ENCODE results near the gene ZNF688. TPM values are rescaled to one million over a fixed set of nuclear protein-coding genes. Genes with fewer than 3 reads are reported as not detected.

Gene ZNF688
- total and polyA plus RNA-seq, 2 of the 13 experiments (the other 11 are each of a cell fraction or from before 2014, with no cell fraction given) = 2.4 to 5.4 TPM

DNA sequence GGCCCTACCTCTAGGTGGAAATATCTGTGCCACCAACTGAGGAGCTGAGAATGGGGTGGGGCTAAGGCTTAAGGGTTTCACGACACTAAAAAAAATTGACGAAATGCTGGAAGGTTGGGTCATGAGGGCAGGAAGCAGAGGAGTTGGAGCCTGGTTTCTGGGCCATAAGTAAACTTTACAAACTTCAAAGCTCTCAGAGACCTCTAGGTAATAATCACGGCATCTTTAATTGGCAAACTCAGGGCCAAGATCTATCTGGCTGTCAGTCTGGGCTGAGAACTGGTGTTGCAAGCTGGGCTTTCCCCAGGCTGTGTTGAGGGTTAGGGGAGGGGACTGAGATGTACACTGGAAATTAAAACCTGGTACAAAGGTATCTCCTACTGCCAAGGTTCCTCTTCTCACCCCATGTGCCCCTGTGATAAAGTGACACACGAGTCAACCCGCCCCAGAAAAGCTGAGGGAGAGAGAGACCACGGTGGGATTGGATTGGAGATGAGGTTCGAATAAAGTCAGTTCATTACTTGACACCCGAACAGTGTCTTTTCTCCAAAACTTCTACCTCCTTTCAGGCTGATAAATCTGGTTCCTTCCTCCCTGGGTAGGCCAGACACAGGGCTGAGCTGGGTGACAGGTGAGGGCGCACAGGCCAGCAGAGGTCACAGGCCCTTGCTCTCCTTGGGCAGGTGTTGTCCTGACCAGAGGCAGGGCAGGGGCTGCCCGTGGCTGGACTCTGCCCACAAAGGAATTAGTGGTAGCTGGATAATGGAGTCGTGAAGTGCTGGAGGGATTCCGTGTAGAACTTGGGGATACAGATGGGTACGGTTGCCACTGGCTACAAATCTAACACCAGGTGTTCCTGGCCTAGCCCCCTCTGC, 41.1 kb downstream of the ZNF688 start (continued):
- TF ChIP-seq SKIL (CRISPR knock-in tag; IDR thresholded peaks at IDR 0.05; ENCODE audit: borderline replicate concordance) (0 out of 2 replicates have a peak, but pooled peaks have one; percentile 34), ZNF556 (CRISPR knock-in tag; IDR thresholded peaks at IDR 0.05; ENCODE audit: borderline replicate concordance) (0 out of 2 replicates have a peak, but pooled peaks have one; percentile 38), FOXK1 (CRISPR knock-in tag; IDR thresholded peaks at IDR 0.05; ENCODE audit: borderline replicate concordance, low read depth) (no peak), RXRA (CRISPR knock-in tag; IDR thresholded peaks at IDR 0.05) (0 out of 2 replicates have a peak, but pooled peaks have one; percentile 28), TARDBP (CRISPR knock-in tag; IDR thresholded peaks at IDR 0.05) (0 out of 2 replicates have a peak, but pooled peaks have one; percentile 54), ZNF510 (CRISPR knock-in tag; IDR thresholded peaks at IDR 0.05; ENCODE audit: low read depth) (0 out of 2 replicates have a peak, but pooled peaks have one; percentile 66), HES4 (CRISPR knock-in tag; IDR thresholded peaks at IDR 0.05; ENCODE audit: borderline replicate concordance) (0 out of 2 replicates have a peak, but pooled peaks have one; percentile 16), POLR2A (IDR thresholded peaks at IDR 0.05; ENCODE audit: insufficient read depth in 1 of 2, low read depth in 2 of 2, low read length in 2 of 2) (peak; percentile 11 to 35; a peak in 2 of 4 replicates), SP2 (CRISPR knock-in tag; IDR thresholded peaks at IDR 0.05) (no peak), GZF1 (CRISPR knock-in tag; IDR thresholded peaks at IDR 0.05) (0 out of 2 replicates have a peak, but pooled peaks have one; percentile 40), POLR2G (IDR thresholded peaks at IDR 0.05; ENCODE audit: low read depth, low read length) (peak; percentile 56), ZC3H13 (CRISPR knock-in tag; IDR thresholded peaks at IDR 0.05) (peak; percentile 97; the same call in 1 of the 2 replicates), ARID2 (CRISPR knock-in tag; IDR thresholded peaks at IDR 0.05; ENCODE audit: borderline replicate concordance) (0 out of 2 replicates have a peak, but pooled peaks have one; percentile 25), SMARCC2 (IDR thresholded peaks at IDR 0.05) (no peak), GATAD2A (CRISPR knock-in tag; IDR thresholded peaks at IDR 0.05) (no peak), POLR2AphosphoS5 (IDR thresholded peaks at IDR 0.05; ENCODE audit: low read depth, low read length) (0 out of 2 replicates have a peak, but pooled peaks have one; percentile 42)
- TF ChIP-seq, protein P1, sequence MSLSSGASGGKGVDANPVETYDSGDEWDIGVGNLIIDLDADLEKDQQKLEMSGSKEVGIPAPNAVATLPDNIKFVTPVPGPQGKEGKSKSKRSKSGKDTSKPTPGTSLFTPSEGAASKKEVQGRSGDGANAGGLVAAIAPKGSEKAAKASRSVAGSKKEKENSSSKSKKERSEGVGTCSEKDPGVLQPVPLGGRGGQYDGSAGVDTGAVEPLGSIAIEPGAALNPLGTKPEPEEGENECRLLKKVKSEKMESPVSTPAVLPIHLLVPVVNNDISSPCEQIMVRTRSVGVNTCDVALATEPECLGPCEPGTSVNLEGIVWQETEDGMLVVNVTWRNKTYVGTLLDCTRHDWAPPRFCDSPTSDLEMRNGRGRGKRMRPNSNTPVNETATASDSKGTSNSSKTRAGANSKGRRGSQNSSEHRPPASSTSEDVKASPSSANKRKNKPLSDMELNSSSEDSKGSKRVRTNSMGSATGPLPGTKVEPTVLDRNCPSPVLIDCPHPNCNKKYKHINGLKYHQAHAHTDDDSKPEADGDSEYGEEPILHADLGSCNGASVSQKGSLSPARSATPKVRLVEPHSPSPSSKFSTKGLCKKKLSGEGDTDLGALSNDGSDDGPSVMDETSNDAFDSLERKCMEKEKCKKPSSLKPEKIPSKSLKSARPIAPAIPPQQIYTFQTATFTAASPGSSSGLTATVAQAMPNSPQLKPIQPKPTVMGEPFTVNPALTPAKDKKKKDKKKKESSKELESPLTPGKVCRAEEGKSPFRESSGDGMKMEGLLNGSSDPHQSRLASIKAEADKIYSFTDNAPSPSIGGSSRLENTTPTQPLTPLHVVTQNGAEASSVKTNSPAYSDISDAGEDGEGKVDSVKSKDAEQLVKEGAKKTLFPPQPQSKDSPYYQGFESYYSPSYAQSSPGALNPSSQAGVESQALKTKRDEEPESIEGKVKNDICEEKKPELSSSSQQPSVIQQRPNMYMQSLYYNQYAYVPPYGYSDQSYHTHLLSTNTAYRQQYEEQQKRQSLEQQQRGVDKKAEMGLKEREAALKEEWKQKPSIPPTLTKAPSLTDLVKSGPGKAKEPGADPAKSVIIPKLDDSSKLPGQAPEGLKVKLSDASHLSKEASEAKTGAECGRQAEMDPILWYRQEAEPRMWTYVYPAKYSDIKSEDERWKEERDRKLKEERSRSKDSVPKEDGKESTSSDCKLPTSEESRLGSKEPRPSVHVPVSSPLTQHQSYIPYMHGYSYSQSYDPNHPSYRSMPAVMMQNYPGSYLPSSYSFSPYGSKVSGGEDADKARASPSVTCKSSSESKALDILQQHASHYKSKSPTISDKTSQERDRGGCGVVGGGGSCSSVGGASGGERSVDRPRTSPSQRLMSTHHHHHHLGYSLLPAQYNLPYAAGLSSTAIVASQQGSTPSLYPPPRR (CRISPR knock-in tag; IDR thresholded peaks at IDR 0.05; ENCODE audit: borderline replicate concordance) = 0 out of 2 replicates have a peak, but pooled peaks have one; percentile 28

Data from HepG2 (cell line).